Measurements from ENCODE around the gene RPS19. TPM values are rescaled to one million over a fixed set of nuclear protein-coding genes. Genes with fewer than 3 reads are reported as not detected.

RPS19 gene
- total RNA-seq, 4 donors from 2014 or later = 363 to 861 (median 619) TPM

- TF ChIP-seq, protein P1, sequence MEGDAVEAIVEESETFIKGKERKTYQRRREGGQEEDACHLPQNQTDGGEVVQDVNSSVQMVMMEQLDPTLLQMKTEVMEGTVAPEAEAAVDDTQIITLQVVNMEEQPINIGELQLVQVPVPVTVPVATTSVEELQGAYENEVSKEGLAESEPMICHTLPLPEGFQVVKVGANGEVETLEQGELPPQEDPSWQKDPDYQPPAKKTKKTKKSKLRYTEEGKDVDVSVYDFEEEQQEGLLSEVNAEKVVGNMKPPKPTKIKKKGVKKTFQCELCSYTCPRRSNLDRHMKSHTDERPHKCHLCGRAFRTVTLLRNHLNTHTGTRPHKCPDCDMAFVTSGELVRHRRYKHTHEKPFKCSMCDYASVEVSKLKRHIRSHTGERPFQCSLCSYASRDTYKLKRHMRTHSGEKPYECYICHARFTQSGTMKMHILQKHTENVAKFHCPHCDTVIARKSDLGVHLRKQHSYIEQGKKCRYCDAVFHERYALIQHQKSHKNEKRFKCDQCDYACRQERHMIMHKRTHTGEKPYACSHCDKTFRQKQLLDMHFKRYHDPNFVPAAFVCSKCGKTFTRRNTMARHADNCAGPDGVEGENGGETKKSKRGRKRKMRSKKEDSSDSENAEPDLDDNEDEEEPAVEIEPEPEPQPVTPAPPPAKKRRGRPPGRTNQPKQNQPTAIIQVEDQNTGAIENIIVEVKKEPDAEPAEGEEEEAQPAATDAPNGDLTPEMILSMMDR (IDR thresholded peaks at IDR 0.05) = no peak
- TF ChIP-seq POLR2A (IDR thresholded peaks at IDR 0.05) = no peak
- H3K36me3 ChIP-seq = no peaks in the 10 kb centered on the region
These were observed 44.8 kb upstream of the RPS19 start for GRCh38 chr19:41815301-41815700.

GRCh38 chr19:41816761-41817160 is 43.3 kb upstream of the RPS19 start:
- TF ChIP-seq POLR2A (IDR thresholded peaks at IDR 0.05) = no peak
- TF ChIP-seq, protein P1 (IDR thresholded peaks at IDR 0.05) = no peak
- Histone ChIP-seq H3K27me3 (no peaks in the 10 kb centered on the region), H3K4me3 (no peak overlapping the region), H3K4me1 (no peaks in the 10 kb centered on the region), H3K36me3 (no peaks in the 10 kb centered on the region), H3K27ac (no peak overlapping the region), H3K9me3 (no peaks in the 10 kb centered on the region)
- DNase-seq = no peak

More at GRCh38 chr19:41815301-41815700, 44.8 kb upstream of the RPS19 start:
- Histone ChIP-seq H3K9me3 (no peaks in the 10 kb centered on the region), H3K27me3 (no peaks in the 10 kb centered on the region), H3K4me3 (no peak overlapping the region), H3K4me1 (no peaks in the 10 kb centered on the region), H3K27ac (no peak overlapping the region)
- DNase-seq = no peak

- H3K27ac ChIP-seq = no peak overlapping the region
- H3K27me3 ChIP-seq = no peaks in the 10 kb centered on the region
- no peaks in the 10 kb centered on the region for H3K9me3 ChIP-seq
- TF ChIP-seq, protein P1 (IDR thresholded peaks at IDR 0.05) = peak; percentile 52 to 74 (median 71)
- TF ChIP-seq POLR2A (IDR thresholded peaks at IDR 0.05) = no peak
- H3K36me3 ChIP-seq = no peaks in the 10 kb centered on the region
- no peak overlapping the region for H3K4me3 ChIP-seq
- no peaks in the 10 kb centered on the region for H3K4me1 ChIP-seq
- DNase-seq = peak in 2 of 3 donors; percentile 26 to 61
These were observed 38.9 kb upstream of the RPS19 start for GRCh38 chr19:41821003-41821735.

- Histone ChIP-seq H3K9me3 (no peaks in the 10 kb centered on the region), H3K27me3 (no peaks in the 10 kb centered on the region), H3K4me3 (no peak overlapping the region), H3K27ac (no peak overlapping the region), H3K36me3 (no peaks in the 10 kb centered on the region), H3K4me1 (no peaks in the 10 kb centered on the region)
- no peak for DNase-seq
- no peak for TF ChIP-seq POLR2A (IDR thresholded peaks at IDR 0.05)
- TF ChIP-seq, protein P1 (IDR thresholded peaks at IDR 0.05) = no peak
These were observed 21.9 kb upstream of the RPS19 start for GRCh38 chr19:41837981-41838708.

DNA sequence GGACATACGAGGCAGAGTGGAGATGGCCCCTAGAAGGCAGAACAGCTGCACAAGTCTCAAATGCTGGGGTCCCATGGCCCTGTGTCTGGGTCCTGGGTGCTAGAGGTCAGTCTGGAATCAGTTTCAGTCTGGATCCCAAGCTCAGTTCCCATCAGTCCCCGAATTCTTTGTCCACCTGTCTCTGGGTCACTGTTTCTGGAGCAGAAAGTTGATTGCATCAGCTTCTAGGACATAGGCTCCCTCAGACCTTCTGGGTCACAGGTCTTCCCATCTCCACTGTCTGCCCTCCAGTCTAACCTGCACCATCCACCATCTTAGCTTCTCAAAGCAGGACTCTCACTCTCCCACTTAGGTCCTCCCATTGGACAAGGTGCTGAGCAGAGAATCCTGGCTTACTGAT is 20.8 kb upstream of the RPS19 start:
- no peaks in the 10 kb centered on the region for H3K27me3 ChIP-seq
- TF ChIP-seq, protein P1 (IDR thresholded peaks at IDR 0.05) = no peak
- no peak for TF ChIP-seq POLR2A (IDR thresholded peaks at IDR 0.05)
- H3K36me3 ChIP-seq = no peaks in the 10 kb centered on the region
- H3K4me3 ChIP-seq = no peak overlapping the region
- DNase-seq = no peak
- no peaks in the 10 kb centered on the region for H3K9me3 ChIP-seq
- no peaks in the 10 kb centered on the region for H3K4me1 ChIP-seq
- no peak overlapping the region for H3K27ac ChIP-seq
